ENCODE results near the gene HYOU1. TPM values are rescaled to one million over a fixed set of nuclear protein-coding genes. Genes with fewer than 3 reads are reported as not detected.

HYOU1 gene
- total and polyA plus RNA-seq, 2 of the 8 experiments (the other 6 are each of a cell fraction or from before 2014, with no cell fraction given), result 239 to 295 TPM

DNA sequence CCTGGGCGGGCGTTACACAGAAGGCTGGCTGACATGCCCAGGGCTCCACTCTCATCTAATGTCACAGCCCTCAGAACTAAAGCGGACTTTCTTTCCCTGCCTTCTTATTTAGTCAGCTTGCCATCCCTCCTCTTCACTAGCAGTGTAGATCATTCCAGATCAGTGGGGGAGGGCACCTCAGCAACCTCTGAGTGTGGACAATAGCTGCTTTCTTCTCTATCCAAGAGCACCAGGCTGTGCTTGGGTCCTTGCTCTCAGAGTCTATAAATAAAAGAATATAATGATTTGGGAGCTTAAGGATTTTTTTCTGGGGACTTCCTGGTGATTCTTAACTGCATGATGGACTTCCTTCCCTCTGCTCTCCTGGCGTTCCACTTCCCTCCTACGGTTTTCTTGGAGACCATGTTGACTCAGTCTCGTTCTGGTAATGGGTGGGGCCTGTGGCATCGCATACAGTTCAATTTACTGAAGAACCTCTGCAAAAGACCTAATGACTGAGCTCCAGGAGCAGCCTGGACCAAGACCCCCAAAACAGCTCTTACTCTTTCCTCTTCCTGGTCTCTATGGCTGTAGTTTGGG, 24.8 kb upstream of the HYOU1 start (continued):
- TF ChIP-seq PHF8 (conservative IDR thresholded peaks at IDR 0.05; ENCODE audit: low read depth, low read length), result no peak
- TF ChIP-seq SRF (IDR thresholded peaks at IDR 0.05; ENCODE audit: low read depth, low read length), result no peak
- TF ChIP-seq, protein P1, sequence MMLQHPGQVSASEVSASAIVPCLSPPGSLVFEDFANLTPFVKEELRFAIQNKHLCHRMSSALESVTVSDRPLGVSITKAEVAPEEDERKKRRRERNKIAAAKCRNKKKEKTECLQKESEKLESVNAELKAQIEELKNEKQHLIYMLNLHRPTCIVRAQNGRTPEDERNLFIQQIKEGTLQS (IDR thresholded peaks at IDR 0.05; ENCODE audit: insufficient read depth, low read depth, low read length), result no peak
- TF ChIP-seq CHD1 (IDR thresholded peaks at IDR 0.05; ENCODE audit: low read depth, low read length), result no peak
- TF ChIP-seq CHD2 (IDR thresholded peaks at IDR 0.05; ENCODE audit: low read length), result no peak

Measured in H1 (cell line).